22Rv1 (cell line): ENCODE data around the gene STRIT1.

Experiments
- CTCF ChIP-seq: fragments of 450-650 bp; IDR thresholded peaks from 2 replicates; pipeline ENCODE4 v1.5.1; 2017; ENCODE audit warnings: mild to moderate bottlenecking
- ZFX ChIP-seq: fragments of 450-650 bp; IDR thresholded peaks from 2 replicates; pipeline ENCODE4 v1.6.1; 2017; ENCODE audit warnings: antibody characterized with exemption, borderline replicate concordance

GRCh38 chr3:155329513-155330048 lies 36.1 kb upstream of the STRIT1 start:
- TF ChIP-seq CTCF (no peak), ZFX (no peak)
